GM12891 (cell line): ENCODE data around the gene NEMP1.

ENCODE experiments used
- POLR2A ChIP-seq: IDR thresholded peaks from 2 replicates; pipeline ENCODE4 v1.6.1; 2011; ENCODE audit warnings: low read depth, low read length, control low read depth
- POLR2AphosphoS5 ChIP-seq: IDR thresholded peaks from 2 replicates; pipeline ENCODE4 v1.6.1; 2011; ENCODE audit warnings: low read depth, low read length, control low read depth
- POU2F2 ChIP-seq: IDR thresholded peaks from 2 replicates; pipeline ENCODE4 v1.6.1; 2011; ENCODE audit warnings: low read depth, mild to moderate bottlenecking, control low read depth, low read length, moderate library complexity
- SPI1 ChIP-seq: IDR thresholded peaks from 2 replicates; pipeline ENCODE4 v1.6.1; 2011; ENCODE audit warnings: low read depth, low read length, control low read depth
- TAF1 ChIP-seq: IDR thresholded peaks from 2 replicates; pipeline ENCODE4 v1.6.1; 2011; ENCODE audit warnings: low read depth, low read length, control low read depth

GRCh38 chr12:57103856-57104255 lies 25.3 kb upstream of the NEMP1 start:
- no peak for TF ChIP-seq POLR2AphosphoS5
- no peak for TF ChIP-seq POLR2A
- TF ChIP-seq TAF1: no peak
- no peak for TF ChIP-seq SPI1
- TF ChIP-seq POU2F2: no peak
